Liver (tissue), 9 donors: ENCODE data around the gene ACSS1. TPM values are rescaled to one million over a fixed set of nuclear protein-coding genes. Genes with fewer than 3 reads are reported as not detected.

Experiments
- DNase-seq: peaks from one replicate; pipeline ENCODE4 v3.0.0-alpha.2; 2017; ENCODE audit warnings: low spot score
- H3K27ac ChIP-seq, 2 donors: one replicate each; pipeline ENCODE4 v1.7.0; 2013; ENCODE audit warnings: inconsistent platforms in 2 of 2, low read length in 2 of 2, control low read depth in 1 of 2, low read depth in 1 of 2, mild to moderate bottlenecking in 1 of 2
- H3K27me3 ChIP-seq, 4 donors: one replicate each; pipeline versions ENCODE4 v1.6.1 to v1.7.0; 2013; ENCODE audit warnings: low read length in 3 of 4, inconsistent platforms in 1 of 4, mild to moderate bottlenecking in 1 of 4, moderate library complexity in 1 of 4; ENCODE audit not compliant: control insufficient read depth in 4 of 4, insufficient read depth in 4 of 4
- H3K36me3 ChIP-seq, 4 donors: one replicate each; pipeline versions ENCODE4 v1.6.1 to v1.7.0; 2013; ENCODE audit warnings: low read length in 3 of 4, mild to moderate bottlenecking in 3 of 4, low read depth in 1 of 4, moderate library complexity in 1 of 4; ENCODE audit not compliant: control insufficient read depth in 4 of 4, insufficient read depth in 3 of 4
- H3K4me1 ChIP-seq, 4 donors: one replicate each; pipeline versions ENCODE4 v1.6.1 to v1.7.0; 2013; ENCODE audit warnings: low read length in 3 of 4, mild to moderate bottlenecking in 3 of 4, moderate library complexity in 1 of 4; ENCODE audit not compliant: control insufficient read depth in 4 of 4, insufficient read depth in 4 of 4
- H3K4me3 ChIP-seq, 3 donors: one replicate each; pipeline versions ENCODE4 v1.6.1 to v1.7.0; 2013; ENCODE audit warnings: low read length in 3 of 3, control low read depth in 1 of 3, low read depth in 1 of 3, mild to moderate bottlenecking in 1 of 3
- H3K9ac ChIP-seq, 2 donors: one replicate each; pipeline ENCODE4 v1.7.0; 2013; ENCODE audit warnings: low read length in 2 of 2, mild to moderate bottlenecking in 2 of 2, moderate library complexity in 2 of 2, control low read depth in 1 of 2, low read depth in 1 of 2
- H3K9me3 ChIP-seq, 4 donors: one replicate each; pipeline versions ENCODE4 v1.6.1 to v1.7.0; 2013; ENCODE audit warnings: low read length in 3 of 4; ENCODE audit not compliant: control insufficient read depth in 4 of 4
- ATF3 ChIP-seq: IDR thresholded peaks from 2 replicates; pipeline ENCODE4 v1.6.1; 2016; ENCODE audit warnings: antibody characterized with exemption
- CTCF ChIP-seq: fragments of 150-350 bp; IDR thresholded peaks from 2 replicates; pipeline ENCODE4 v1.5.1; 2017; ENCODE audit warnings: improper control_type of control experiment, low read depth, low read length; ENCODE audit not compliant: missing input control
- EGR1 ChIP-seq, 2 donors: IDR thresholded peaks; 2 replicates each; pipeline ENCODE4 v1.6.1; 2016 to 2018; ENCODE audit warnings: antibody characterized with exemption in 2 of 2, low read depth in 2 of 2
- FOXA1 ChIP-seq: IDR thresholded peaks from 2 replicates; pipeline ENCODE4 v1.6.1; 2016; ENCODE audit warnings: antibody characterized with exemption
- FOXA2 ChIP-seq: IDR thresholded peaks from 2 replicates; pipeline ENCODE4 v1.6.1; 2016; ENCODE audit warnings: antibody characterized with exemption
- GABPA ChIP-seq, 2 donors: IDR thresholded peaks in 1 of 2; conservative IDR thresholded peaks in 1 of 2; 2 replicates each; pipeline ENCODE4 v1.6.1; 2016; ENCODE audit warnings: antibody characterized with exemption in 2 of 2, mild to moderate bottlenecking in 1 of 2, moderate library complexity in 1 of 2
- HNF4A ChIP-seq, 2 donors: conservative IDR thresholded peaks; 2 replicates each; pipeline ENCODE4 v1.6.1; 2016; ENCODE audit warnings: antibody characterized with exemption in 2 of 2, mild to moderate bottlenecking in 2 of 2
- HNF4G ChIP-seq: IDR thresholded peaks from 2 replicates; pipeline ENCODE4 v1.6.1; 2016; ENCODE audit warnings: antibody characterized with exemption
- JUND ChIP-seq, 2 donors: IDR thresholded peaks; 2 replicates each; pipeline ENCODE4 v1.6.1; 2016; ENCODE audit warnings: antibody characterized with exemption in 2 of 2
- MAX ChIP-seq: IDR thresholded peaks from 2 replicates; pipeline ENCODE4 v1.6.1; 2016; ENCODE audit warnings: antibody characterized with exemption
- NR2F2 ChIP-seq: IDR thresholded peaks from 2 replicates; pipeline ENCODE4 v1.6.1; 2016; ENCODE audit warnings: antibody characterized with exemption
- RAD21 ChIP-seq, 2 donors: IDR thresholded peaks; 2 replicates each; pipeline ENCODE4 v1.6.1; 2016; ENCODE audit warnings: antibody characterized with exemption in 2 of 2, mild to moderate bottlenecking in 2 of 2
- REST ChIP-seq: IDR thresholded peaks from 2 replicates; pipeline ENCODE4 v1.6.1; 2016; ENCODE audit warnings: antibody characterized with exemption, mild to moderate bottlenecking
- RXRA ChIP-seq, 2 donors: IDR thresholded peaks; 2 replicates each; pipeline ENCODE4 v1.6.1; 2017 to 2018; ENCODE audit warnings: antibody characterized with exemption in 2 of 2, mild to moderate bottlenecking in 1 of 2
- SP1 ChIP-seq: IDR thresholded peaks from 2 replicates; pipeline ENCODE4 v1.6.1; 2018; ENCODE audit warnings: antibody characterized with exemption, mild to moderate bottlenecking
- TAF1 ChIP-seq: conservative IDR thresholded peaks from 2 replicates; pipeline ENCODE4 v1.6.1; 2016; ENCODE audit warnings: antibody characterized with exemption, mild to moderate bottlenecking
- YY1 ChIP-seq: IDR thresholded peaks from 2 replicates; pipeline ENCODE4 v1.6.1; 2016; ENCODE audit warnings: antibody characterized with exemption, mild to moderate bottlenecking
- ZBTB33 ChIP-seq: IDR thresholded peaks from 2 replicates; pipeline ENCODE4 v1.6.1; 2016; ENCODE audit warnings: antibody characterized with exemption
- WGBS: extraction: QIAGEN DNeasy Blood & Tissue Kit; methylation state at CpG from one replicate; pipeline ENCODE4 v1.1.7; 2013; 5-methylcytosine and 5-hydroxymethylcytosine counted together
- polyA plus RNA-seq, 2 donors: library from polyadenylated mRNA; stranded (reverse) in 1 of 2; unstranded in 1 of 2; fragments of 200-250 nt in 1 of 2; fragments of >200 nt in 1 of 2; fragmentation: Nextera tagmentation in 1 of 2; extraction: Ambion mirVana in 1 of 2; gene quantifications; one replicate each; pipeline versions ENCODE4 v1.2.1 to v1.2.3, GENCODE V29; 2013 to 2015
- total RNA-seq, 2 donors: library from RNA; depleted of rRNA; stranded (reverse); fragments of >200 nt; gene quantifications; one replicate each; pipeline ENCODE4 v1.2.3, GENCODE V29; 2014
- donor health status: healthy.
- donor health status: healthy.
- donor health status: healthy.
- donor health status: healthy.
- donor health status: healthy.

ACSS1 gene
- total and polyA plus RNA-seq, 4 donors = 5.3 to 87.5 (median 22.1) TPM

GRCh38 chr20:25017257-25017803, 40.6 kb downstream of the ACSS1 start:
- Histone ChIP-seq H3K27me3 (no peaks in the 10 kb centered on the region), H3K4me1 (peaks cover 1 to 14% (median 6%) of the 10 kb centered on the region in 4 donors), H3K4me3 (no peak overlapping the region), H3K9ac (no peak overlapping the region), H3K36me3 (no peaks in the 10 kb centered on the region), H3K9me3 (no peaks in the 10 kb centered on the region), H3K27ac (no peak overlapping the region)
- 49% methylated on average over 14 of the region's 14 CpGs for WGBS
- DNase-seq = no peak
- TF ChIP-seq EGR1 (IDR thresholded peaks at IDR 0.05; ENCODE audit: low read depth in 2 of 2) (no peak), RXRA (IDR thresholded peaks at IDR 0.05) (peak in 1 of 2 donors; percentile 7)

- Histone ChIP-seq H3K36me3 (no peaks in the 10 kb centered on the region), H3K9me3 (no peaks in the 10 kb centered on the region), H3K4me1 (peaks cover 4 to 21% (median 14%) of the 10 kb centered on the region in 4 donors), H3K27me3 (no peaks in the 10 kb centered on the region), H3K27ac (no peak overlapping the region), H3K4me3 (no peak overlapping the region), H3K9ac (no peak overlapping the region)
- WGBS = 94% methylated on average over 11 of the region's 11 CpGs
- DNase-seq = no peak
- TF ChIP-seq HNF4G = no peak
- no peak for TF ChIP-seq TAF1
- TF ChIP-seq RAD21 (IDR thresholded peaks at IDR 0.05) = no peak
- TF ChIP-seq FOXA1 = no peak
- TF ChIP-seq EGR1 (IDR thresholded peaks at IDR 0.05; ENCODE audit: low read depth in 2 of 2) = no peak
- no peak for TF ChIP-seq ATF3
- no peak for TF ChIP-seq RXRA (IDR thresholded peaks at IDR 0.05)
- TF ChIP-seq CTCF = no peak
- TF ChIP-seq REST = no peak
- no peak for TF ChIP-seq HNF4A (conservative IDR thresholded peaks at IDR 0.05)
- no peak for TF ChIP-seq YY1
- no peak for TF ChIP-seq ZBTB33
- no peak for TF ChIP-seq MAX
- no peak for TF ChIP-seq SP1
- TF ChIP-seq JUND (IDR thresholded peaks at IDR 0.05) = no peak
- TF ChIP-seq NR2F2 = no peak
- TF ChIP-seq FOXA2 = no peak
- TF ChIP-seq GABPA (IDR thresholded peaks at IDR 0.05 in 1 of 2, conservative IDR thresholded peaks at IDR 0.05 in 1 of 2) = no peak
Measured at GRCh38 chr20:25016471-25016870, 41.5 kb downstream of the ACSS1 start.
